PC-9 (cell line): ENCODE measurements around the gene MYO1B. TPM values are rescaled to one million over a fixed set of nuclear protein-coding genes. Genes with fewer than 3 reads are reported as not detected.

Source experiments
- Bru-seq: library from RNA; stranded (reverse); fragments of 400-500 nt; gene quantifications from one replicate; lab custom pipeline; 2021; lab: Mats Ljungman, UMichigan
- BruChase-seq, 2 experiments: library from RNA; stranded (reverse); fragments of 400-500 nt; gene quantifications; one replicate each; lab custom pipeline; 2021; lab: Mats Ljungman, UMichigan
- BruUV-seq: library from RNA; stranded (reverse); fragments of 400-500 nt; replicated peaks from 2 replicates; lab custom pipeline; 2021; lab: Mats Ljungman, UMichigan
- CTCF ChIA-PET: fragments of 300-600 bp; sonication (Branson Sonifier 250); formaldehyde crosslinking; loops from one replicate; lab custom pipeline; 2022; ENCODE audit warnings: antibody characterized with exemption; lab: Charles Lee
- POLR2A ChIA-PET: fragments of 300-600 bp; sonication (Branson Sonifier 250); formaldehyde crosslinking; loops from one replicate; lab custom pipeline; 2022; ENCODE audit warnings: antibody characterized with exemption; ENCODE audit not compliant: unreplicated experiment; lab: Charles Lee
- DNase-seq, 2 experiments: peaks; one replicate each; pipeline versions ENCODE4 v3.0.0 to v3.0.0-alpha.2; 2015 to 2022; ENCODE audit warnings: mixed read lengths in 1 of 2
- H2AFZ ChIP-seq: fragments of 200-600 bp; sonication (generic); 2 replicates; pipeline ENCODE4 v1.8.1; 2017; ENCODE audit warnings: antibody characterized with exemption
- H3F3A ChIP-seq: fragments of 200-600 bp; sonication (generic); 2 replicates; pipeline ENCODE4 v1.8.1; 2017; ENCODE audit warnings: antibody characterized with exemption, mild to moderate bottlenecking, low read depth; ENCODE audit not compliant: insufficient read depth
- H3K27ac ChIP-seq: fragments of 200-600 bp; sonication (generic); 2 replicates; pipeline ENCODE4 v1.6.1; 2016; ENCODE audit warnings: mixed run types
- H3K27me3 ChIP-seq: fragments of 200-600 bp; sonication (generic); 2 replicates; pipeline ENCODE4 v1.6.1; 2016; ENCODE audit warnings: low read depth, mixed run types; ENCODE audit not compliant: insufficient read depth
- H3K36me3 ChIP-seq: fragments of 200-600 bp; sonication (generic); 2 replicates; pipeline ENCODE4 v1.6.1; 2016; ENCODE audit warnings: low read depth, mixed run types
- H3K4me1 ChIP-seq: fragments of 200-600 bp; sonication (generic); replicated peaks from 2 replicates; pipeline ENCODE4 v1.6.1; 2016; ENCODE audit warnings: mixed run types; ENCODE audit not compliant: insufficient read depth
- H3K4me2 ChIP-seq: fragments of 200-600 bp; sonication (generic); 2 replicates; pipeline ENCODE4 v1.6.1; 2017; ENCODE audit warnings: mixed run types
- H3K4me3 ChIP-seq: fragments of 200-600 bp; sonication (generic); 2 replicates; pipeline ENCODE4 v1.6.1; 2016; ENCODE audit warnings: mixed run types
- H3K79me2 ChIP-seq: fragments of 200-600 bp; sonication (generic); 2 replicates; pipeline ENCODE4 v1.6.1; 2017; ENCODE audit warnings: low read depth, mixed run types
- H3K9me2 ChIP-seq: fragments of 200-600 bp; sonication (generic); 2 replicates; pipeline ENCODE4 v1.8.1; 2017; ENCODE audit warnings: mild to moderate bottlenecking; ENCODE audit not compliant: insufficient read depth
- H3K9me3 ChIP-seq: fragments of 200-600 bp; sonication (generic); 2 replicates; pipeline ENCODE4 v1.8.1; 2016; ENCODE audit warnings: low read depth; ENCODE audit not compliant: insufficient read depth
- H4K20me1 ChIP-seq: fragments of 200-600 bp; sonication (generic); 2 replicates; pipeline ENCODE4 v1.8.1; 2017; ENCODE audit not compliant: insufficient read depth
- CTCF ChIP-seq: fragments of 200-600 bp; sonication (generic); conservative IDR thresholded peaks from 2 replicates; pipeline ENCODE4 v1.6.1; 2017; ENCODE audit warnings: mixed run types, antibody characterized with exemption, mild to moderate bottlenecking, moderate library complexity
- EZH2 ChIP-seq: fragments of 200-600 bp; sonication (generic); IDR thresholded peaks from 2 replicates; pipeline ENCODE4 v1.8.0; 2017; ENCODE audit warnings: antibody characterized with exemption, low read depth
- intact Hi-C: fragments of 100-400 bp; cut with micrococcal nuclease; formaldehyde crosslinking; loops from one replicate; pipeline ENCODE4 v1.10.0; 2022; ENCODE audit not compliant: unreplicated experiment
- long read RNA-seq: library from polyadenylated mRNA; stranded (forward); transcript quantifications from one replicate; pipeline ENCODE4 v2.0.0, GENCODE V29; 2022
- total RNA-seq: library from RNA; stranded (reverse); gene quantifications from 2 replicates; pipeline ENCODE4 v1.2.3, GENCODE V29; 2021

The MYO1B gene
- 48.5 and 55.0 TPM in 2 replicates for total RNA-seq
- Bru-seq, nascent RNA = percentile 88 among the genes with signal in this experiment
- percentile 89 among the genes with signal in this experiment for BruChase-seq, experiment 1, labeled RNA remaining after a 2-hour chase
- BruChase-seq, experiment 2, labeled RNA remaining after a 6-hour chase = percentile 84 among the genes with signal in this experiment
- long read RNA-seq, full-length matches to known transcripts = 43 of 64 reads
- long read RNA-seq, partial matches to known transcripts = 5 of 64 reads
- long read RNA-seq, other reads (novel, unspliced or antisense) = 16 of 64 reads

GRCh38 chr2:191245046-191245868, at the start of gene MYO1B:
Gene MYO1B (plus strand): TSS chr2:191245404. CDS start chr2:191276896, 31,492 bp downstream.
- intact Hi-C loops = loop anchor here (1.0 to 5.0 kb wide), 3 partner anchors 26 to 256 kb away; no protein-coding TSS in a partner anchor
- H3K27me3 ChIP-seq = no peaks in the 10 kb centered on the region
- H3K4me2 ChIP-seq = peak within 1 kb of the TSS; percentile 86
- CTCF ChIA-PET = interaction anchor here (0.6 to 0.7 kb wide), 2 partner anchors 79 to 233 kb away, joined by 3 to 4 read pairs; no protein-coding TSS in a partner anchor
- H3K27ac ChIP-seq = peak within 1 kb of the TSS; percentile 61
- H3K9me3 ChIP-seq = no peaks in the 10 kb centered on the region
- H3K9me2 ChIP-seq = no peaks in the 10 kb centered on the region
- H3F3A ChIP-seq = peaks cover 12% of the 10 kb centered on the region; the same call in 1 of the 2 replicates
- peaks cover 48% of the 10 kb centered on the region for H3K79me2 ChIP-seq
- peaks cover 25% of the 10 kb centered on the region for H3K4me1 ChIP-seq
- peak within 1 kb of the TSS; percentile 85 for H2AFZ ChIP-seq
- TF ChIP-seq CTCF (peak; percentile 58), EZH2 (no peak)
- peak; percentile 61 to 83 for DNase-seq
- POLR2A ChIA-PET = interaction anchor here (0.6 kb wide), 1 partner anchor 32 kb away, joined by 5 read pairs; no protein-coding TSS in a partner anchor
- no peaks in the 10 kb centered on the region for H3K36me3 ChIP-seq
- no TSS peak for BruUV-seq
- peak within 1 kb of the TSS; percentile 92 for H3K4me3 ChIP-seq
- no peaks in the 10 kb centered on the region for H4K20me1 ChIP-seq

DNA sequence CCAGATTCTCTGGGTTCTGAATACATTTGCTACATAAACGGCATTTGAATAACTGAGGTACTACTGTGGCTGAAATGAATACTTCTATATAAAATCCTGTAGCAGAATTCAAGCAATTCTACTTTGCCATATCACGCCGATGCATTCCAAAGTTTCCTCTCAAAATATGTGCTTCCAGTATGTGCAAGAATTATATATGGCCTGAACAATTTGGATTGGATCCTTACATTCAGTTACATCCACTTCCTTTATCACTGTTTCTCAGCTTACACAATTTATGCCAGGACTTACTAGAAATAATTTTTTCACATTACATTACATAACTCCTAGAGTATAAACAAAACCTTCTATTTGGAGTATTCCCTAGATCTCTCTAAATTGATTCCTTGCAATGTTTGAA, 48.1 kb upstream of the MYO1B start:
- POLR2A ChIA-PET = no interaction called here
- H3K9me3 ChIP-seq = no peaks in the 10 kb centered on the region
- TF ChIP-seq CTCF (no peak), EZH2 (no peak)
- intact Hi-C loops = no loop called here
- H3K4me3 ChIP-seq = no peak overlapping the region
- no peaks in the 10 kb centered on the region for H3K36me3 ChIP-seq
- BruUV-seq = no TSS peak
- no peaks in the 10 kb centered on the region for H4K20me1 ChIP-seq
- H3K4me2 ChIP-seq = no peak overlapping the region
- H3K27me3 ChIP-seq = no peaks in the 10 kb centered on the region
- no peaks in the 10 kb centered on the region; the same call in 1 of the 2 replicates for H3K9me2 ChIP-seq
- no peaks in the 10 kb centered on the region for H3K4me1 ChIP-seq
- CTCF ChIA-PET = no interaction called here
- H3F3A ChIP-seq = no peaks in the 10 kb centered on the region
- no peak overlapping the region for H2AFZ ChIP-seq
- DNase-seq = no peak
- no peaks in the 10 kb centered on the region for H3K79me2 ChIP-seq
- H3K27ac ChIP-seq = no peak overlapping the region

DNA sequence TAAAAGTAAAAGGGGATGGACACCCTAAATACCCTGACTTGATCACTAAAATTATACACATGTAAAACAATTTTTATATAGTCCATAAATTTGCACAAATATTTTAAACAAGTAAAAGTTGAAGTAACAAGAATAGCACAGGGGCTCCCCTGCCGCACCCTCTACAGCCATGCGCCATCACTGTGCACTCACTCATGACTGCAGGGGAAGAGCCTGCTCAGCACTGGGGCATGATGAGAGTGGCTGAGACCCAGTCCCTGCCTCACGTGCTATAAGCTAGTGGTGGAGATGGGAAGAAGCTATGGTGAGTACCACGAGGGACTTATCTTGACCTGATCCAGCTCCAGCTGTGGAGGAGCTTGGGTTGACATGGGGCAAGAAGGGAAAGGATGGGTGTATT, 46.9 kb upstream of the MYO1B start:
- Histone ChIP-seq H3K79me2 (no peaks in the 10 kb centered on the region), H3K4me2 (no peak overlapping the region), H3K9me3 (no peaks in the 10 kb centered on the region), H3K9me2 (no peaks in the 10 kb centered on the region; the same call in 1 of the 2 replicates), H3K4me1 (no peaks in the 10 kb centered on the region), H3K4me3 (no peak overlapping the region), H3K36me3 (no peaks in the 10 kb centered on the region), H4K20me1 (no peaks in the 10 kb centered on the region), H3F3A (no peaks in the 10 kb centered on the region), H3K27me3 (no peaks in the 10 kb centered on the region), H2AFZ (no peak overlapping the region), H3K27ac (no peak overlapping the region)
- CTCF ChIA-PET = interaction anchor here (1.1 kb wide), 1 partner anchor 324 kb away, joined by 3 read pairs; no protein-coding TSS in a partner anchor
- no peak for DNase-seq
- POLR2A ChIA-PET = no interaction called here
- no peak for TF ChIP-seq CTCF
- TF ChIP-seq EZH2 = no peak
- no TSS peak for BruUV-seq
- intact Hi-C loops = no loop called here
